Measurements from ENCODE around the gene TBC1D22A.
"Not testable (repeated sequence)": the region's sequence is repeated elsewhere in the genome, so short reads cannot be mapped to it uniquely, and the experiment has no call there.

TBC1D22A gene

GRCh38 chr22:47170511-47171440, 408.3 kb downstream of the TBC1D22A start:
- DNase-seq (ENCODE audit: low spot score): not testable (repeated sequence)

GRCh38 chr22:47171441-47172221, 409.2 kb downstream of the TBC1D22A start:
- no peak for DNase-seq (ENCODE audit: low spot score)

GRCh38 chr22:47172771-47173534, 410.5 kb downstream of the TBC1D22A start:
- DNase-seq (ENCODE audit: low spot score): no peak

GRCh38 chr22:47173535-47174021, 411.1 kb downstream of the TBC1D22A start:
- DNase-seq (ENCODE audit: low spot score): no peak

- DNase-seq (ENCODE audit: low spot score): no peak
Observed at GRCh38 chr22:47174096-47174495, 411.6 kb downstream of the TBC1D22A start.

- DNase-seq (ENCODE audit: low spot score): no peak
Observed at GRCh38 chr22:47174671-47175112, 412.2 kb downstream of the TBC1D22A start.

- no peak for DNase-seq (ENCODE audit: low spot score)
Observed at GRCh38 chr22:47175151-47176025, 412.9 kb downstream of the TBC1D22A start.

GRCh38 chr22:47176026-47176389, 413.6 kb downstream of the TBC1D22A start:
- DNase-seq (ENCODE audit: low spot score): no peak

- DNase-seq (ENCODE audit: low spot score): no peak
Observed at GRCh38 chr22:47176573-47177333, 414.3 kb downstream of the TBC1D22A start.

- DNase-seq (ENCODE audit: low spot score): no peak
Observed at GRCh38 chr22:47177334-47177815, 414.9 kb downstream of the TBC1D22A start.

GRCh38 chr22:47178339-47178738, 415.9 kb downstream of the TBC1D22A start:
- DNase-seq (ENCODE audit: low spot score): no peak

GRCh38 chr22:47180796-47181195, 418.3 kb downstream of the TBC1D22A start:
- DNase-seq (ENCODE audit: low spot score): no peak

GRCh38 chr22:47187176-47187957, 424.9 kb downstream of the TBC1D22A start:
- no peak for DNase-seq (ENCODE audit: low spot score)

- DNase-seq (ENCODE audit: low spot score): no peak
Observed at GRCh38 chr22:47188261-47189055, 426.0 kb downstream of the TBC1D22A start.

GRCh38 chr22:47189056-47189916, 426.8 kb downstream of the TBC1D22A start:
- DNase-seq (ENCODE audit: low spot score): no peak

- no peak for DNase-seq (ENCODE audit: low spot score)
Observed at GRCh38 chr22:47190276-47190956, 428.0 kb downstream of the TBC1D22A start.

Data from activated CD4-positive, alpha-beta T cell treated with anti-CD3 and anti-CD28 coated beads, Interleukin-2, Interleukin-4, amounts not matched to agents 100 ng/mL and 50 ng/mL, durations not matched to agents 16 hours and 8 hours (primary cell).